GOT3 (cell line): ENCODE results near the gene RAB40C.
A peak's percentile ranks its signal among the peaks of the same experiment; 100 is the strongest.

ENCODE experiments used
- DNase-seq: peaks from one replicate; lab custom pipeline; 2025; ENCODE audit warnings: mixed read lengths; lab: John Stamatoyannopoulos, UW

The RAB40C gene

GRCh38 chr16:647173-647902, 57.5 kb downstream of the RAB40C start:
- DNase-seq, result no peak

GRCh38 chr16:648071-648780, 58.4 kb downstream of the RAB40C start:
- DNase-seq, result no peak

- peak; percentile 77 for DNase-seq
Observed at GRCh38 chr16:648781-649589, 59.1 kb downstream of the RAB40C start, which contains the start of gene WDR90. Gene WDR90 (plus strand): TSS chr16:649365. CDS start chr16:649417, 52 bp downstream.

- DNase-seq, result no peak
Observed at GRCh38 chr16:649631-650030, 59.8 kb downstream of the RAB40C start.

DNA sequence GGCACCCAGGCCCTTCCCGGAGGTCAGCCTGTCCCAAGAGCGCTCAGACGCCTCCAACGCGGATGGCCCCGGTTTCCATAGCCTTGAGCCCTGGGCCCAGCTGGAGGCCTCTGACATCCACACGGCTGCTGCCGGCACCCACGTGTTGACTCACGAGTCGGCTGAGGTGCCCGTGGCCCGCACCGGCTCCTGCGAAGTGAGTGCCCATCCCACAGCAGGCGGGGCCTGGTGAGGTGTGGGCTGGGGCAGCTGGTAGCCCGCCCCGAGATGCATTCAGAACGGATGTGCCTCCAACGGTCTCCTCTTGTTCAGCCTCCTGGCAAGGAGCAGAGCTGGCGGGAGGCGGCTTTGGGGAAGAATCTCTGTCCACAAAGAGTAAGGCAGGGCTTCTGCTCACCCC, 62.0 kb downstream of the RAB40C start:
- DNase-seq, result no peak

- DNase-seq, result no peak
Observed at GRCh38 chr16:652454-653305, 62.8 kb downstream of the RAB40C start.

DNA sequence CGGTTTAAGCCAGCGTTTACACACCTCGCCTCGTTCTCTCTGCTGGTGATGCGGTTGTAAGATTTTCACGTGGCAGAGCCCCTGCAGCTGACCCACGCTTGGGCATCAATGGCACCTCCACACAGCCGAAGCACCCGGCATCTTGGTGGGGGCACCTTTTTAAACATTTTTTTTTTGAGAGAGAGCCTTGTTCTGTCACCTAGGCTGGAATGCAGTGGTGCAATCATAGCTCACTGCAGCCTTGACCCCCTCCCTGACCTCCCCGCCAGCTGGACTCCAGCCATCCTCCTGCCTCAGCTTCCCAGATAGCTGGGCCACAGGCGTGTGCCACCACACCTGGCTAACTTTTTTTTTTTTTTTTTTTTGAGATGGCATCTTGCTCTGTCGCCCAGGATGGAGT, 64.2 kb downstream of the RAB40C start:
- DNase-seq, result no peak

DNA sequence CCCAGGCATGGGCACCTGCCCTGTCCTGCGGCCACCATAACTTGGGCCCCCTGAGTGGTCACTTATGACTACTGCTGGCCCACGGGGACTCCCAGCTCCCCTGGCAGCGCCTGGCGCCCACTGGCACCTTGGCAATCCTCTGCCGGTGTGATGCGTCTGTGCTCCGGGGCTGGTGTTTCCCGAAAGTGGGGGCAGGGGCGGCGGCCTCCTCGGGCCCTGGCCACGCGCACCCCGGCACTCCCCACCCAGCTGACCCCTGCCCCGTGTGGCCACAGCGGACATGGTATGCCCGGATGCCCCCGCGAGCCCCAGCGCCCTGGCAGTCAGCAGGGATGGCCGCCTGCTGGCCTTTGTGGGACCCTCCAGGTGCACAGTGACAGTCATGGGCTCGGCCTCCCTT, 67.6 kb downstream of the RAB40C start:
- no peak for DNase-seq

DNA sequence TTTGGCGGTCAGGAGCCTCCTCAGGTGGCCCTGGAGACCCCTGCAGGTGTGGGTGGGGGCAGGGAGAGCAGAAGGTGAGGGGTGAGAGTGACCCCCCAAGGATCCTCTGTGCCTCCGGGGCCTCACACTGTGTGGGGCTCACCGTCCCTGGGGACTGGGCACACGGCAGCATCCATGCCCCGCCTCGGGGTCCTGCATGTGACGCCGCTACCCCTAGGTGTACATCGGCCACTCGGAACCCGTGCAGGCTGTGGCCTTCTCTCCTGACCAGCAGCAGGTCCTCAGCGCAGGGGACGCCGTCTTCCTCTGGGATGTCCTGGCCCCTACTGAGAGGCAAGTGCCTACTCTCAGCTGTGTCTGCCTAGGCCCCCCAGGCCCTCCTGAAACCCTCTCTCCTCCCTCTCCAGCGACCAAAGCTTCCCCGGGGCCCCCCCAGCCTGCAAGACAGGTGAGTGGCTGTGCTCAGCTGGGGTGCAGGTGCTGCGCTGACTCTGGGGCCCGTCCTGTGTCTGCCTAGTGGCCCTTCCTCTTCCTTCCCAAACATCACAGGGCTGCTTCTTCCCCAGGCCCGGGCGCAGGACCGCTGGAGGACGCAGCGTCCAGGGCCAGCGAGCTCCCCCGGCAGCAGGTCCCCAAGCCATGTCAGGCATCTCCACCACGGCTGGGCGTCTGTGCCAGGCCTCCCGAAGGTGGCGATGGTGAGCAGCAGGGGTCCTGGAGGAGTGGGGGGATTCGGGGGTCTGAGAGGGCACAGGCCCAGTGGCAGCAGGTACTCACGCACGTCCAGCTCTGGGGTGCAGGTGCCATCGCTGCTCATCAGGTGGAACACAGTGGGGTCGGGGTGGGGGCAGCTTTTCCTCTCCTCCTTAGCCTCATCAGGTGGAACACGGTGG, 69.1 kb downstream of the RAB40C start:
- DNase-seq, result no peak

- no peak for DNase-seq
Observed at GRCh38 chr16:659618-660017, 69.8 kb downstream of the RAB40C start.

GRCh38 chr16:660132-660458, 70.2 kb downstream of the RAB40C start:
- DNase-seq, result no peak

DNA sequence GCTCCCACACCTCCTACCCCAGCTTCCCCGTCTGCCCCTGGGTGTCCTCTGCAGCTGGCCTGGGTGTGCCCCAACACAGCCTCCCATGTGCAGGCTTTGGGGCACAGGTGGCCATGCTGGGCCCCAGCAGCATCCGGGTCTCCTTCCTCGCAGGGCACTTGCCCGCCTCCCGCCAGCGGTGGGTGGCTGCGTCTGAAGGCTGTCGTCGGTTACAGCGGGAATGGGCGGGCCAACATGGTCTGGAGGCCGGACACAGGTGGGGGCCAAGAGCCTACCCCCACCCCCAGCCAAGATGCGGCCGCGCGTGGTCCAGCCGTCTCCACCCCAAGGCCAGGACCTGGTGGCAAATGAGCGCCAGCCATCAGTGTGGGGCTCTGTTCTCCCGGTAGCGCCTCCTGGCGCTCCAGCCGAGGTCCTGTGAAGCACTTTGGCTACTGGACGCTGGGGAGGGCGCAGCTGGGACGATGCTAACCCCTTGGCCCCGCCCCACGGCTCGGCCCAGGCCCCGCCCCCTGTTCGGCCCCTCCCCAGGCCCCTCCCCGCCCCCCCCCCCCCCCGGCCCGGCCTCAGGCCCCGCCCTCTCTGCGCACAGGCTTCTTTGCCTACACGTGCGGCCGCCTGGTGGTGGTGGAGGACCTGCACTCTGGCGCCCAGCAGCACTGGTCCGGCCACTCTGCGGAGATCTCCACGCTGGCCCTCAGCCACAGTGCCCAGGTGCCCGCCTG, 70.8 kb downstream of the RAB40C start:
- no peak for DNase-seq

GRCh38 chr16:661184-661821, 71.4 kb downstream of the RAB40C start:
- DNase-seq, result no peak

DNA sequence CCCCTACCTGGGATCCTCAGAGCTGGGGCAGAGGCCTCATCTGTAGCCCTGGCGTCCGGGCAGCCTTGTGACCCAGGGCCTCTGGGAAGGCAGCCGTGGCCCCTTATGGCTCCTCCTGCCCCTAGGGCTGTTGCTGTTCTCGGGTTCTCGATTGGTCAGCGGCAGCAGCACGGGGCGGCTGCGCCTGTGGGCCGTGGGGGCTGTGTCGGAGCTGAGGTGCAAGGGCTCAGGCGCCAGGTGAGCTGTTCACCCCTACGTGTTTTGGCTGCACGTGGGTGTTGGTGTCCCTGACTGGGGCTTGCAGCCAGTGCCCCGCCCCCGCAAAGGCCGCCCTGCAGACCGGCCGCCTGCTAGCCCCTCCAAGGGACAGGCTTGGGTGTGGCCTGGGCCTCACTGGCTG, 72.2 kb downstream of the RAB40C start:
- no peak for DNase-seq

- DNase-seq, result no peak
Observed at GRCh38 chr16:662597-662996, 72.7 kb downstream of the RAB40C start.

DNA sequence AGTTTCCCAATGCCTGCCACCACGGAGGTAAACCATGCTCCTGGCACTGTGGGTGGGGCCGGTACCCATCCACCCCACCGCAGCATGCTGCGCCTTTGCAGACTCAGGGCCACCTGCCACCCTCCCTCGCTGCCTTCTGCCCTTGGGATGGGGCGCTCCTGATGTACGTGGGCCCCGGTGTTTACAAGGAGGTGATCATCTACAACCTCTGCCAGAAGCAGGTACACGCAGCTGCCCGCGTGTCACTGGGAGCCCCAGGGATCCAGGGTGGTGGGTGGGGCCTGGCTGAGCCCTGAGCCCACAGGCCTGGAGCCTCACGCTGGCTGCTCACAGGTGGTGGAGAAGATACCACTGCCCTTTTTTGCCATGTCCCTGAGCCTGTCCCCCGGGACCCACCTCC, 76.7 kb downstream of the RAB40C start:
- no peak for DNase-seq

DNA sequence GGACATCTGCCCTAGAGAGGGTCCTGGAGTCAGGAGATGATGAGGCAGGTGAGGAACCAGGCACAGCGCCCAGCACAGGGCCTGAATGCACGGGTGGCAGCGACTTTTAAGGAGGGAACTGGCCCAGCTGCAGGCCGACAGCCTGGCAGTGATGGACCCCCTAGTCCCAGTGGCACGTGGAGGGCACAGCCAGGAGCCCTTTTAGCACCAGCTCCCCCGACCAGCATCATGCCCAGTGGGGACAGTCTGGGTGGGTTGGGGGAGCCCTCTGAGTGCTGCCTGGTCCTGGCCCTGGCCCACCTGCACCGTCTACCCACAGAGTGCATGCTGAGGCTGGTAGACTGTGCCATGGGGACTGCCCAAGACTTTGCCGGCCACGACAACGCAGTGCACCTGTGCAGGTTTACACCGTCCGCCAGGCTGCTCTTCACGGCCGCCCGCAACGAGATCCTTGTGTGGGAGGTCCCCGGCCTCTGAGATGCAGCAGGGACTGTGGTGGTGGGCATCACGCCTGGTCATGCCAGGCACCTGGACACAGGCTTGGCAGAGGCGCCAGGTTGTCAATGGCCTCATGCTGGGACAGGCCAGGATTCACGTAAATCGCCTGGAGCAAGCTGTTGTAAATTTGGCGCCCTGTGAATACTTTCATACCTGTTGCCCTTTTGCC, 77.4 kb downstream of the RAB40C start:
- DNase-seq, result no peak

DNA sequence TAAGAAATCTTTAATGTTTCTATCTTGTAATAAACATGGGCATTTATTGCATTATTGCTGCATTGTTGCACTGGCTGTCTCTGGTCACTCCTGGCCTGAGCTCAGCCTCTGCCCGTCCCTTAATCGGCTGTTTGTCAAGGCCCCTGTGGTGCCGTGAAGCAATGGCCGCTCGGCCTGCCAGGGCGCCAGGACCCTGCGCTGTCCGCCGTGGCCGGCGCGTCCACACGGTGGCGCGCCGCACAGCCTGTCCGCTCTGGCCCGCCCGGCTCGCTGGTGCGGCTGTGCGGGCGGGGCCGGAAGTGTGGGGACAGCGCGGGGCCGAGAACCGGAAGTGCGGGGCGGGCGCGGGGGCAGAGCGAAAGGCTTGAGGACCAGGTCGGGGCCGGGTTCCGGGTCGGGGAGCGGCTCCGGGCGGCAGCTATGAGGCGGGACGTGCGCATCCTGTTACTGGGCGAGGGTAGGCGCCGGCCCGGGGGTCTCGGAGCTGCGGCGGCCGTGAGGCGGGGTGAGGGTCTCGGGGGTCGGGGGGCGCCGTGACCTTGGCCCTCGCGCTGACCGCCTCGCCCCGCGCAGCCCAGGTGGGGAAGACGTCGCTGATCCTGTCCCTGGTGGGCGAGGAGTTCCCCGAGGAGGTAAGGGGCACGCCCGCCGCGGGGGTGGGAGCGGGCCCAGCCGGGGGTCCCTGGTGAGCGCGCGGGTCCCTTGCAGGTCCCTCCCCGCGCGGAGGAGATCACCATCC, 78.1 kb downstream of the RAB40C start, which contains the start of gene RHOT2:
TSS of gene RHOT2 (plus strand) at position 353 of the 739 bp plus-strand sequence. CDS start at position 421, 68 bp downstream.
- peak; percentile 70 for DNase-seq
